Activated CD4-positive, CD25-positive, alpha-beta regulatory T cell treated with anti-CD3 and anti-CD28 coated beads, Interleukin-2, amount 50 U/mL, for 16 hours (primary cell): ENCODE measurements around the gene SHROOM3.

Experiments
- DNase-seq: peaks from one replicate; pipeline ENCODE4 v3.0.0-alpha.2; 2020; ENCODE audit warnings: low read depth, low spot score

Gene SHROOM3

GRCh38 chr4:76663824-76664223 is 228.8 kb downstream of the SHROOM3 start:
- no peak for DNase-seq

GRCh38 chr4:76665153-76665552 is 230.1 kb downstream of the SHROOM3 start:
- DNase-seq, result no peak

DNA sequence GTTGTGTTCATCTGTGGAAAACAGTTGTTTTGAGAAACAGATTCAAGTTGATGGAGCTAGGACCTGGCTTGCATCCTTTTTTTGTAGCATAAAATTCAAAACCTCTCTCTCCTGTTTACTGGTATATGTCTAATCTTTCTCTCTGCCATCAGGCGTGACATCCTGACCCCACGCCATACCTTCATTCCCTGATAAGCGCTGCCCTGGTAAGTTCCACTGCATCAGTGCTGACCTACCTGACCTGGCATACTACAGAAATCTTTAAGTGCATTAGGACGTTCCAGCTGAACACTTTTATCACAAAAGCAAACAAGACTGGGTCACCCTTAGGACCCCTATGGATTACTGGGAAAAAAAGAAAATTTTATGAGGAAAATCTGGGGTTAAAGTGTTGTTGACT is 230.7 kb downstream of the SHROOM3 start:
- DNase-seq, result no peak

- no peak for DNase-seq
Observed at GRCh38 chr4:76666944-76667532, 232.0 kb downstream of the SHROOM3 start.

DNA sequence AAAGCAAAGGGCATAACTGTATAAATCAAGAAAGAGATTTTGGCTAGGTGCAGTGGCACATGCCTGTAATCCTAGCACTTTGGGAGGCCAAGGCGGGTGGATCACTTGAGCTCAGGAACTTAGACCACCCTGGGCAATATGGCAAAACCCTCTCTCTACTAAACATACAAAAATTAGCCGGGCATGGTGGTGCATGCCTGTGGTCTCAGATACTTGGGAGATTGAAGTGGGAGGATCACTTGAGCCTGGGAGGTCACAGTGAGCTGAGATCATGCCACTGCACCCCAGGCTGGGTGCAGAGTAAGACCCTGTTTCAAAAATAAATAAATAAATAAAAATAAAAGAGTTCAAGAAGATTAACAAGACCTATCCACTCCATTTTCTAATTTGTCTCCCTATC is 235.6 kb downstream of the SHROOM3 start:
- DNase-seq, result no peak

GRCh38 chr4:76673362-76673761 is 238.3 kb downstream of the SHROOM3 start:
- no peak for DNase-seq

DNA sequence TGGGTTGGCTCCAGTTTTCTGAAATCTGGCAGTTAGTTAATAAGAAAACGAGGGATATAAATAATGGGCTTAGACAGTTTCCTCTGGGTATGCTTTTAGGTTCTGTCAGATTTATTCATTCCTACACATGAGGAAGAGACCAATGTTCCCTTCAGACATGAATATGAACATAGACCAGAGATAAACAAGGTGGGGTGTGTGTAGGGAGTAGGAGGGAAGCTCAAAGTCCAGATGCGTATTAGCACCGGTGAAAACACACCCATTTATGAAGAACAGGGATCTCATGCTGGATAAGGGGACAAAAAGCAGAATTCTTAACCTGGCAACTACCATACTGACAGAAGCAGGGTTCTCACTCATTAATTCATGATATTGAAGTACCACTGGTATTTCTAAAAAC is 240.0 kb downstream of the SHROOM3 start:
- no peak for DNase-seq

DNA sequence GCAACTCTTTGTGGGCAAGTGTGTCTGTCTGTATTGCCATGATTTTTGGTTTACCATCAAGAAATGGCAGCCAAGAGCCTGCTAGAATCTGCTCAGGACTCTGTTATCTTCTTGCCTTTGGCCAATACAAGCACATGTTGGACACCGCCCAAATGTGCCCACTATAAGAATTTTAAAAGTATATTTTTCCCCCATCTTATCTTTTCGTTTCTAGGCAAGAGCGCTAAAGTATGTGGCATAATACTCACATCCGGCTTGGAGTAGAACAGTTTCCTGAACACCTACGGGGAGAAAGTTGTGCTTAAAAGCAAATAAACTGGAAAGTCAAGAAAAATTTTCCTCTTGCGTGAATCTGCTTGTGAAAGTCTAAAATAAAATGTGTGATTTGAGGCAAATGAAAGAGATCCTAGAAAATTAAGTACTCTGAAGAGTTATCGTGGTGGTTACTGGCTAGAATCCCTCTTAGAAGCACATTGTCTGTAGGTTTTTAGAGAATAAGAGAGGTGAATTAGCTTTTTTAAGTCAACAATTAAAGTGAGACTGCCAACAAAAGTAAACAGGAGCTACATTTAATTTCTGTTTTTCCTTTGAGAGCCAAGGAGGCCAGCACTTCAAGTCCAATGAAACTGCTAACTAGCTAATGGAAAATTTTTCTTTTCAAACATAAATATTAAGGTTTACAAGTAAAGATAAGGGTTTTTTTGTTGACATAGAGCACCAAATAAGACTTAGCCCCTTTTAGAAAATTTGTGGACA is 242.7 kb downstream of the SHROOM3 start:
- no peak for DNase-seq

GRCh38 chr4:76679691-76680090 is 244.7 kb downstream of the SHROOM3 start:
- DNase-seq, result no peak

DNA sequence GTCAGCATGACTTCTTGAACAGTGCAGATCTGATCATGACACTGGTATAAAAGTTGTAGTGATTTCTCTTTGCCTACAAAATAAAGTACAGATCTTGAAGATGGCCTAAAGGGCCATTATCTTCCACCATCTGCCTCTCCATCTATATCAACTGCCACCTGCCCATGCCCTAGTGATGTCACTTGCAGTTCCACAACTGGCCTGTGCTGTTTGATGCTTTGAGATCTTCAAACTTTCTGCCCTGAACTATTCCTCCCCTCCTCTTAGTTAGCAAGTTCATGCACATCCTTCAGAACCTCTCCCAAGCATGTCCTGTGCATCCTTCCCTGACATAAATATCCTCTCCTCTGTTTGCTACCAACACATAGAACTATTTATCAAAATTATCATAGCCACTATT is 245.9 kb downstream of the SHROOM3 start:
- no peak for DNase-seq

DNA sequence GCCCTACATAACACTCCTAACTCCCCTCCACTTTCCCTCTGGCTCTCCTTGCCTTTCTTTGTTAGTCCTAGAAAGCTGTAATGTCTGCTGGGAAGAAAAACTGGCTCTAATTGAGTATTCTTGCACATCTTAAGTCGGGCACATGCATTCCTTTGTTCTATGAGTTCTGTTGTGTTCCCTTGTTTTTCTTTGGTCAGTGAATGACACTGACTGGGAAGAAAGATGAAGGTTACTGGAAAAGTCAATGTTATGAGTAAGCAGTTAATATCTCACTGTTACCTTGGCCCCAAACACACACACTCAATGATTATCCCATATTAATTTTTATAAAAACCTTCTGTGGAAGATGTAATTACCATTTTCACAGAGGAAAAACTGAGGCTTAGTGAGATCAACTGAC is 247.0 kb downstream of the SHROOM3 start:
- DNase-seq, result no peak

DNA sequence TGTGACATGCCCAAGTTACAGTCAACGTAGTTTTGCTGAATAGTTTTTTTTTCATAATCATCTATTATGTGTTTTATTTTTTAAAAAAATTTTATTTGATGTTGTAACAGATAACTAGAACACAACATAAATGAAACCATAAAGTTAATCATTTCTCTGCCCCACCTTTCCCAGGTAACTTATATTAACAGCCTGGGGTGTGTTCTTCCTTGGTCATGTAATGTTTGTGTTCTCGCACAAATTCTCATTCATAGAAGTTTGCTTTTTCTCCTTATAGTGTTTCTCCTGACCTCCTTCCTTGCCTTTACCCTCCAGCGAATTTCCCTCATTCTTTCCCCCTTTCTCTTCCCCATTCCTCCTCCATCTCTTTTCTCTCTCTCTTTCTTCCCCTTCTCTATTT is 248.1 kb downstream of the SHROOM3 start:
- DNase-seq, result no peak

GRCh38 chr4:76687746-76688448 is 252.9 kb downstream of the SHROOM3 start:
- DNase-seq, result no peak

- no peak for DNase-seq
Observed at GRCh38 chr4:76688619-76689144, 253.7 kb downstream of the SHROOM3 start.

DNA sequence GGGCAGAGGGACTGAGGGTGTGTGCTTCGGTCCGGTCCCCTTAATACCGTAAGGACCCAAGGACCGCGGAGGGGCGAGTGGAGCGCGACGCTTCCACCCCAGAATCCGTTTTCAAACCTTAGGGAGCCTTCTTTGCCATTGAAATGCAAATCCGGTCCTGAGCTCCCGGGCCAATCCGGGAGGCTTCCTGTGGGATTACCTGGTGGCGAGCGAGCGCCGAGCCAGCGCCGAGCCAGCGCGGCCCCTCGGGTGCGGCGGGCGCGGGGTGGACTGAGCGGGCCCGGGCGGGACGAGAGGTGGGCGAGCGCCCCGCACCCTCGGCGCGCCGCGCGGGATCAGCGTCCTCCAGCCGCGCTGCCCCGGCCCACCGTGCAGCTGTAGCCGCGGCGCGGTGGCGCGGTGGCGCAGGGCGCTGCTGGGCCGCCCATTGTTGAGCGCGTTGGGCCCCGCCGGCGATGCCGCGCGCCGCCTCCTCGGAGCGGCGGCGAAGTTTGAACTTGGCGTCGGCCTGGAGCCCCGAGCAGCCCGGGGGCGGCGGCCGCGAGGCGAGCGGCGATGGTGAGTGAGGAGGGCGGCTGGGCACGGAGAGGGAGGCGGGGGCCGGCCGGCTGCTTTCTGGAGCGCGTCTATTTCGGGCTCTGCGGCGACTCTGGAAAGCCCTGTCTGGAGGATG is 254.3 kb downstream of the SHROOM3 start:
- no peak for DNase-seq

GRCh38 chr4:76690011-76690905 is 255.2 kb downstream of the SHROOM3 start:
- DNase-seq, result no peak

DNA sequence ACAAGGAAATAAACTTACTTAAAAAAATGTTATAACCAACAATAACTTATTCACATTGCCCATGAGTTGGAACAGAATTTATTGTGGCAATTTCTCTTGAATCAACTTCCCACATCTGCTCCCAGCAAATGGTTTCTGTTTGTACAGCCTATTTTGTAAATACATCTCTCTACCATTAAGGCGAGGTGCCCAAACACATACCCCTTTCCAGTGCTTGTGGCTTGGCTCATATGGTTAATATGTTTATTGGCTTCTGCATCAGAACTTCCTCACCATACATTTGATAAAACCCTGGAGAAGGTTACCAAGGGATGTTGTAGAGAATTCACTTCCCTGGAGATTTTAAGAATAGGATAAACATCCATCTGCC is 255.9 kb downstream of the SHROOM3 start:
- DNase-seq, result no peak

GRCh38 chr4:76691807-76692582 is 257.0 kb downstream of the SHROOM3 start:
- DNase-seq, result no peak

DNA sequence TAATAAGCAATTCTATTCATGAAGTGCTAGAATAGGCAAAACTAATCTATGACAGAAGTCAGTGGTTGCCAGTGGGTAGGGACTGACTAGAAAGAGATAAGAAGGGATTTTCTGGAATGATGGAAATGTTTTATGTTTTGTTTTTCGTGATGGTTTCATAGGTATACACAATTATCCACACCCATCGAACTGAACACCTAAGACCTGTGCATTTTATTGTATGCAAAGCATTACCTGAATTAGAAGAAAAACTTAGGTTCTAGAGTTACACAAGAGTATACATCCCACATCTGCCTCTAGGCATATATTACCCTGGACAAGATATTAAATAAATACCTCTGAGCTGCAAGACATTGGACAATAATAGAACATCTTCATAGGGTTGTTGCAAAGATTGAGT is 257.7 kb downstream of the SHROOM3 start:
- no peak for DNase-seq

DNA sequence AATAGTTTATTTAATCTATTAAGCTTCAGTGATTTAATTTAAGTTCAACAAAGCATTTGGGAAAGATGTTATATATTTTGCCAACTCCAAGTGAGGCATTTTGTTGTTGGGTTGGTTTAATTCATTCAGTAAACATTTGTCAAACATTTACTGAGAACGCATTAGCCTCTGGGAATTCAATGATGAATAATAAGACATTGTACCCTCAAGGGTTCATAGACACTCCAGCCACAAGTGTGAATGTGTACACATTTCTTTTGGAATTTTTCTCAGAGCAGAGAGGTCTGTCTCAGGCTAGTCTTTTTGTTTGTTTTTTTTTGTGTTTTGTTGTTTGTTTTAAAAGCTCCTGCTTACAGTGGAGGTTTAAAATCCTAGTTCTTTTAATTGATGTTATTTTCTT is 259.0 kb downstream of the SHROOM3 start:
- DNase-seq, result no peak
